Lower lobe of right lung (tissue), 2 donors: Measurements from ENCODE around the gene PCDHGC3. TPM values are rescaled to one million over a fixed set of nuclear protein-coding genes. Genes with fewer than 3 reads are reported as not detected.

ENCODE experiments used
- ATAC-seq, 2 donors: fragments of 200-7000 bp; cut with Tn5 transposase; one replicate each; pipeline ENCODE4 v1.9.1; 2020 to 2022; ENCODE audit warnings: mild to moderate bottlenecking in 2 of 2, moderate library complexity in 2 of 2
- DNase-seq: peaks from one replicate; pipeline ENCODE4 v3.0.0-alpha.2; 2020
- H3K27ac ChIP-seq: fragments of 200-600 bp; one replicate; pipeline ENCODE4 v1.8.0; 2022
- H3K27me3 ChIP-seq: fragments of 200-600 bp; one replicate; pipeline ENCODE4 v1.8.0; 2022; ENCODE audit warnings: low read depth
- H3K36me3 ChIP-seq: fragments of 200-600 bp; one replicate; pipeline ENCODE4 v1.8.0; 2022; ENCODE audit warnings: mild to moderate bottlenecking
- H3K4me1 ChIP-seq: fragments of 200-600 bp; one replicate; pipeline ENCODE4 v1.8.0; 2022
- H3K4me3 ChIP-seq: fragments of 200-600 bp; one replicate; pipeline ENCODE4 v1.8.0; 2022; ENCODE audit warnings: mild to moderate bottlenecking
- H3K9me3 ChIP-seq: fragments of 200-600 bp; one replicate; pipeline ENCODE4 v1.8.0; 2022
- CTCF ChIP-seq: fragments of 200-600 bp; IDR thresholded peaks from one replicate; pipeline ENCODE4 v1.8.0; 2022; ENCODE audit warnings: antibody characterized with exemption, mild to moderate bottlenecking
- intact Hi-C: fragments of 100-400 bp; cut with DNase I; formaldehyde crosslinking; loops from one replicate; pipeline ENCODE4 v1.11.0; 2022
- total RNA-seq: library from RNA; stranded (reverse); fragmentation: NEBNext Ultra II Directional; extraction: Animal tissue kit (Norgen Biotek cat#: 25700); gene quantifications from one replicate; pipeline ENCODE4 v1.2.1, GENCODE V29; 2021
- donor health status: DM: no; HTN: yes; CAD: no; lungs with severe emphysema.

The PCDHGC3 gene
- total RNA-seq, 1 donor from 2014 or later: 82.4 TPM

GRCh38 chr5:141506381-141507155 is 30.8 kb downstream of the PCDHGC3 start:
- intact Hi-C loops: no loop called here
- Histone ChIP-seq H3K27me3 (no peaks in the 10 kb centered on the region), H3K4me3 (no peak overlapping the region), H3K27ac (peak overlapping the region; percentile 76), H3K36me3 (peaks cover 46% of the 10 kb centered on the region), H3K4me1 (peaks cover 32% of the 10 kb centered on the region), H3K9me3 (no peaks in the 10 kb centered on the region)
- DNase-seq (no peak), ATAC-seq (no peak)
- no peak for TF ChIP-seq CTCF

GRCh38 chr5:141507387-141508091 is 31.8 kb downstream of the PCDHGC3 start:
- H3K4me1 ChIP-seq: peaks cover 37% of the 10 kb centered on the region
- no peak overlapping the region for H3K4me3 ChIP-seq
- intact Hi-C loops: no loop called here

GRCh38 chr5:141508440-141508797 is 32.7 kb downstream of the PCDHGC3 start:
- no peak for DNase-seq
- intact Hi-C loops: no loop called here
- peak overlapping the region; percentile 32 for H3K4me3 ChIP-seq

More at GRCh38 chr5:141507387-141508091, 31.8 kb downstream of the PCDHGC3 start:
- ATAC-seq (peak in 1 of 2 donors; percentile 31), DNase-seq (no peak)
- Histone ChIP-seq H3K27me3 (no peaks in the 10 kb centered on the region), H3K9me3 (no peaks in the 10 kb centered on the region), H3K27ac (peak overlapping the region; percentile 76), H3K36me3 (peaks cover 50% of the 10 kb centered on the region)
- TF ChIP-seq CTCF: no peak

GRCh38 chr5:141508798-141509611 is 33.2 kb downstream of the PCDHGC3 start:
- H3K27me3 ChIP-seq: no peaks in the 10 kb centered on the region
- ATAC-seq (peak; percentile 22 to 27), DNase-seq (no peak)
- intact Hi-C loops: no loop called here
- peak overlapping the region; percentile 32 for H3K4me3 ChIP-seq
- peaks cover 37% of the 10 kb centered on the region for H3K36me3 ChIP-seq
- no peak for TF ChIP-seq CTCF
- H3K9me3 ChIP-seq: no peaks in the 10 kb centered on the region
- H3K27ac ChIP-seq: peak overlapping the region; percentile 76
- peaks cover 52% of the 10 kb centered on the region for H3K4me1 ChIP-seq

More at GRCh38 chr5:141508440-141508797, 32.7 kb downstream of the PCDHGC3 start:
- Histone ChIP-seq H3K9me3 (no peaks in the 10 kb centered on the region), H3K27ac (peak overlapping the region; percentile 76), H3K36me3 (peaks cover 41% of the 10 kb centered on the region), H3K27me3 (no peaks in the 10 kb centered on the region), H3K4me1 (peaks cover 46% of the 10 kb centered on the region)
- ATAC-seq: no peak
- no peak for TF ChIP-seq CTCF

GRCh38 chr5:141510160-141510559 is 34.4 kb downstream of the PCDHGC3 start:
- TF ChIP-seq CTCF: no peak
- intact Hi-C loops: no loop called here

More at GRCh38 chr5:141510160-141510559, 34.4 kb downstream of the PCDHGC3 start:
- peak overlapping the region; percentile 76 for H3K27ac ChIP-seq
- no peaks in the 10 kb centered on the region for H3K9me3 ChIP-seq
- H3K36me3 ChIP-seq: peaks cover 40% of the 10 kb centered on the region
- H3K4me3 ChIP-seq: no peak overlapping the region
- no peaks in the 10 kb centered on the region for H3K27me3 ChIP-seq
- DNase-seq (no peak), ATAC-seq (no peak)
- H3K4me1 ChIP-seq: peaks cover 63% of the 10 kb centered on the region
